IMR-90 (cell line): Measurements from ENCODE around the gene TFRC. TPM values are rescaled to one million over a fixed set of nuclear protein-coding genes. Genes with fewer than 3 reads are reported as not detected.
A peak's percentile ranks its signal among the peaks of the same experiment; 100 is the strongest.

Experiments used
- ATAC-seq: fragments of 200-7000 bp; cut with Tn5 transposase; 2 replicates; pipeline ENCODE4 v1.9.1; 2020; ENCODE audit warnings: low read depth, mild to moderate bottlenecking, moderate library complexity
- BruUV-seq: library from RNA; stranded (reverse); fragments of 400-500 nt; replicated peaks from 2 replicates; lab custom pipeline; 2021; lab: Mats Ljungman, UMichigan
- CTCF ChIA-PET: fragments of 300-600 bp; formaldehyde crosslinking; extraction: SDS; loops from one replicate; lab custom pipeline; 2021; ENCODE audit warnings: antibody characterized with exemption; lab: Yijun Ruan, JAX
- POLR2A ChIA-PET: fragments of 300-600 bp; sonication (Branson Sonifier 250); formaldehyde crosslinking; loops from one replicate; lab custom pipeline; 2022; ENCODE audit warnings: antibody characterized with exemption; ENCODE audit not compliant: unreplicated experiment; lab: Charles Lee
- DNase-seq: peaks from one replicate; pipeline ENCODE4 v3.0.0; 2013
- H2AFZ ChIP-seq: replicated peaks from 2 replicates; pipeline ENCODE3; 2013; ENCODE audit warnings: low read length, mild to moderate bottlenecking; ENCODE audit not compliant: poor library complexity
- H2AK5ac ChIP-seq: 2 replicates; pipeline ENCODE4 v1.6.1; 2013; ENCODE audit warnings: low read depth, low read length, inconsistent platforms
- H2AK9ac ChIP-seq: replicated peaks from 2 replicates; pipeline ENCODE3; 2013; ENCODE audit warnings: mild to moderate bottlenecking, low read depth, low read length, moderate library complexity; ENCODE audit not compliant: poor library complexity
- H2BK120ac ChIP-seq: 2 replicates; pipeline ENCODE4 v1.6.1; 2013; ENCODE audit warnings: low read depth, low read length, inconsistent platforms
- H2BK15ac ChIP-seq: 3 replicates; pipeline ENCODE4 v1.6.1; 2013; ENCODE audit warnings: low read depth, low read length, inconsistent platforms
- H2BK20ac ChIP-seq: 2 replicates; pipeline ENCODE4 v1.6.1; 2013; ENCODE audit warnings: low read depth, mild to moderate bottlenecking, inconsistent platforms, low read length, moderate library complexity
- H2BK5ac ChIP-seq: 2 replicates; pipeline ENCODE4 v1.6.1; 2013; ENCODE audit warnings: mild to moderate bottlenecking, low read depth, low read length, inconsistent platforms; ENCODE audit not compliant: poor library complexity, severe bottlenecking
- H3K14ac ChIP-seq: replicated peaks from 2 replicates; pipeline ENCODE4 v1.6.1; 2013; ENCODE audit warnings: low read depth, low read length, inconsistent platforms
- H3K18ac ChIP-seq: 2 replicates; pipeline ENCODE4 v1.6.1; 2013; ENCODE audit warnings: low read depth, low read length, control low read depth
- H3K23ac ChIP-seq: 2 replicates; pipeline ENCODE4 v1.6.1; 2013; ENCODE audit warnings: low read depth, low read length, inconsistent platforms
- H3K27ac ChIP-seq: 2 replicates; pipeline ENCODE4 v1.5.1; 2013; ENCODE audit warnings: mild to moderate bottlenecking, control low read depth, low read length; ENCODE audit not compliant: insufficient read depth
- H3K27me3 ChIP-seq: 2 replicates; pipeline ENCODE4 v1.6.1; 2013; ENCODE audit warnings: low read length; ENCODE audit not compliant: control insufficient read depth, insufficient read depth
- H3K36me3 ChIP-seq: 2 replicates; pipeline ENCODE4 v1.6.1; 2013; ENCODE audit warnings: low read length, mixed read lengths; ENCODE audit not compliant: control insufficient read depth, insufficient read depth
- H3K4ac ChIP-seq: 2 replicates; pipeline ENCODE4 v1.6.1; 2013; ENCODE audit warnings: low read depth, low read length, inconsistent platforms
- H3K4me1 ChIP-seq: 2 replicates; pipeline ENCODE4 v1.6.1; 2013; ENCODE audit warnings: low read length, mixed read lengths; ENCODE audit not compliant: control insufficient read depth, insufficient read depth
- H3K4me2 ChIP-seq: 2 replicates; pipeline ENCODE4 v1.6.1; 2013; ENCODE audit warnings: low read depth, mild to moderate bottlenecking, control low read depth, low read length, moderate library complexity
- H3K4me3 ChIP-seq: 2 replicates; pipeline ENCODE4 v1.5.1; 2013; ENCODE audit warnings: low read depth, mild to moderate bottlenecking, control low read depth, low read length, moderate library complexity; ENCODE audit not compliant: insufficient read depth
- H3K56ac ChIP-seq: 2 replicates; pipeline ENCODE4 v1.6.1; 2013; ENCODE audit warnings: low read length, inconsistent platforms; ENCODE audit not compliant: insufficient read depth; ENCODE audit errors: extremely low read depth
- H3K79me1 ChIP-seq, 2 experiments: 2 replicates each; pipeline ENCODE4 v1.6.1; 2013; ENCODE audit warnings: low read length in 2 of 2, inconsistent platforms in 1 of 2, low read depth in 1 of 2
- H3K9ac ChIP-seq: 2 replicates; pipeline ENCODE4 v1.6.1; 2013; ENCODE audit warnings: low read depth, low read length, control low read depth
- H3K9me1 ChIP-seq: 2 replicates; pipeline ENCODE4 v1.6.1; 2013; ENCODE audit warnings: low read length, inconsistent platforms; ENCODE audit not compliant: insufficient read depth
- H3K9me3 ChIP-seq: 2 replicates; pipeline ENCODE4 v1.6.1; 2013; ENCODE audit warnings: low read length; ENCODE audit not compliant: control insufficient read depth, insufficient read depth
- H4K20me1 ChIP-seq: 2 replicates; pipeline ENCODE4 v1.6.1; 2013; ENCODE audit warnings: low read length, inconsistent platforms; ENCODE audit not compliant: insufficient read depth
- H4K5ac ChIP-seq: 2 replicates; pipeline ENCODE4 v1.6.1; 2013; ENCODE audit warnings: mild to moderate bottlenecking, low read depth, low read length, control low read depth
- H4K8ac ChIP-seq, 2 experiments: 2 replicates each; pipeline ENCODE4 v1.6.1; 2013; ENCODE audit warnings: low read depth in 2 of 2, low read length in 2 of 2, control low read depth in 1 of 2, inconsistent platforms in 1 of 2
- H4K91ac ChIP-seq: 2 replicates; pipeline ENCODE4 v1.6.1; 2013; ENCODE audit warnings: low read depth, low read length, inconsistent platforms; ENCODE audit not compliant: insufficient read depth
- CEBPB ChIP-seq: IDR thresholded peaks from 2 replicates; pipeline ENCODE4 v1.6.1; 2012; ENCODE audit warnings: low read depth, low read length, improper control_type of control experiment
- MAZ ChIP-seq: IDR thresholded peaks from 2 replicates; pipeline ENCODE4 v1.6.1; 2012; ENCODE audit warnings: low read depth, mild to moderate bottlenecking, low read length, improper control_type of control experiment, moderate library complexity, borderline replicate concordance
- RCOR1 ChIP-seq: IDR thresholded peaks from 2 replicates; pipeline ENCODE4 v1.6.1; 2012; ENCODE audit warnings: mild to moderate bottlenecking, low read length, improper control_type of control experiment; ENCODE audit not compliant: insufficient replicate concordance
- USF2 ChIP-seq: fragments of 150-350 bp; IDR thresholded peaks from 2 replicates; pipeline ENCODE4 v1.6.1; 2017; ENCODE audit warnings: mild to moderate bottlenecking, antibody characterized with exemption, low read length, low read depth
- WGBS, 2 experiments: methylation state at CpG; one replicate each; pipeline versions ENCODE4 v1.1.5 to v1.1.7; 2013; ENCODE audit warnings: missing lambda C conversion rate in 2 of 2; ENCODE audit not compliant: insufficient read length in 1 of 2; ENCODE audit errors: extremely low coverage in 2 of 2; 5-methylcytosine and 5-hydroxymethylcytosine counted together
- dilution Hi-C: fragments of 300-500 bp; cut with HindIII; formaldehyde crosslinking; loops from one replicate; pipeline ENCODE4 v1.14.3; 2018; ENCODE audit warnings: low sequenced_read_pairs; ENCODE audit not compliant: unreplicated experiment
- in situ Hi-C: fragments of 300-500 bp; cut with MboI; formaldehyde crosslinking; loops from 3 replicates; pipeline ENCODE4 v1.14.3; 2019; ENCODE audit warnings: low sequenced_read_pairs, inconsistent platforms, mixed read lengths
- intact Hi-C: fragments of 100-400 bp; cut with micrococcal nuclease; formaldehyde crosslinking; loops from 2 replicates; pipeline ENCODE4 v1.10.0; 2022
- polyA plus RNA-seq, 3 experiments: library from polyadenylated mRNA; depleted of rRNA; stranded (reverse); fragments of >200 nt; gene quantifications; 2 replicates each; pipeline ENCODE4 v1.2.3, GENCODE V29; 2012; ENCODE audit warnings: low replicate concordance in 1 of 3
- total RNA-seq: library from RNA; depleted of rRNA; stranded (reverse); fragments of >200 nt; gene quantifications from 2 replicates; pipeline ENCODE4 v1.2.3, GENCODE V29; 2012

The TFRC gene
- total and polyA plus RNA-seq, 2 of the 4 experiments (the other 2 are of a cell fraction) = 78.6 to 156 TPM

GRCh38 chr3:196122021-196122687 is 40.3 kb upstream of the TFRC start:
- H3K14ac ChIP-seq = no peak overlapping the region
- H3K23ac ChIP-seq = no peak overlapping the region
- H2BK120ac ChIP-seq = no peak overlapping the region
- H3K27me3 ChIP-seq = peaks cover 20% of the 10 kb centered on the region
- no peak overlapping the region for H3K4me3 ChIP-seq
- no peak overlapping the region for H2AK5ac ChIP-seq
- H3K27ac ChIP-seq = no peak overlapping the region
- H2BK15ac ChIP-seq = no peak overlapping the region
- dilution Hi-C loops (no loop called here), intact Hi-C loops (no loop called here), in situ Hi-C loops (no loop called here)
- H3K18ac ChIP-seq = no peak overlapping the region; the same call in 1 of the 2 replicates
- H2BK20ac ChIP-seq = no peak overlapping the region
- H3K36me3 ChIP-seq = no peaks in the 10 kb centered on the region
- H3K79me1 ChIP-seq = no peaks in the 10 kb centered on the region
- no peaks in the 10 kb centered on the region for H4K20me1 ChIP-seq
- H2BK5ac ChIP-seq = no peak overlapping the region
- no peak overlapping the region for H3K9ac ChIP-seq
- WGBS, 2 experiments = 40% methylated on average over 1 of the region's 16 CpGs; no CpG with 5 or more reads in 1 of the 2 experiments
- H3K4me2 ChIP-seq = no peak overlapping the region; the same call in 1 of the 2 replicates
- no peak overlapping the region for H2AK9ac ChIP-seq
- no peak overlapping the region for H4K5ac ChIP-seq
- no peaks in the 10 kb centered on the region for H3K9me3 ChIP-seq
- ChIA-PET CTCF (no interaction called here), POLR2A (no interaction called here)
- H3K4ac ChIP-seq = no peak overlapping the region
- no peak overlapping the region for H4K8ac ChIP-seq
- BruUV-seq = no TSS peak
- peaks cover 2% of the 10 kb centered on the region; the same call in 1 of the 2 replicates for H3K4me1 ChIP-seq
- DNase-seq (peak; percentile 7), ATAC-seq (peak; percentile 44; the same call in 1 of the 2 replicates)
- no peak for TF ChIP-seq RCOR1
- TF ChIP-seq CEBPB = peak; percentile 97
- no peak for TF ChIP-seq USF2
- TF ChIP-seq MAZ = no peak
- H2AFZ ChIP-seq = no peak overlapping the region
- H3K9me1 ChIP-seq = no peaks in the 10 kb centered on the region
- H4K91ac ChIP-seq = no peak overlapping the region
- no peak overlapping the region for H3K56ac ChIP-seq
